GM13977 (cell line): ENCODE results near the gene B3GALT5.

Experiments used
- DNase-seq: peaks from one replicate; pipeline ENCODE4 v3.0.0; 2012; ENCODE audit warnings: low spot score
- in situ Hi-C: fragments of 300-500 bp; cut with MboI; formaldehyde crosslinking; loops from one replicate; pipeline ENCODE4 v1.12.0; 2022; ENCODE audit warnings: low sequenced_read_pairs, low pct_unique_long_range_greater_than_20kb, mixed read lengths, inconsistent platforms; ENCODE audit not compliant: unreplicated experiment
- TF ChIP-seq, protein P1 (sequence below): IDR thresholded peaks from 2 replicates; pipeline ENCODE4 v1.5.1; 2012; ENCODE audit warnings: mild to moderate bottlenecking, control low read depth; ENCODE audit not compliant: insufficient read depth; ENCODE audit errors: extremely low read depth, missing control alignments

B3GALT5 gene, protein sequence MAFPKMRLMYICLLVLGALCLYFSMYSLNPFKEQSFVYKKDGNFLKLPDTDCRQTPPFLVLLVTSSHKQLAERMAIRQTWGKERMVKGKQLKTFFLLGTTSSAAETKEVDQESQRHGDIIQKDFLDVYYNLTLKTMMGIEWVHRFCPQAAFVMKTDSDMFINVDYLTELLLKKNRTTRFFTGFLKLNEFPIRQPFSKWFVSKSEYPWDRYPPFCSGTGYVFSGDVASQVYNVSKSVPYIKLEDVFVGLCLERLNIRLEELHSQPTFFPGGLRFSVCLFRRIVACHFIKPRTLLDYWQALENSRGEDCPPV

DNA sequence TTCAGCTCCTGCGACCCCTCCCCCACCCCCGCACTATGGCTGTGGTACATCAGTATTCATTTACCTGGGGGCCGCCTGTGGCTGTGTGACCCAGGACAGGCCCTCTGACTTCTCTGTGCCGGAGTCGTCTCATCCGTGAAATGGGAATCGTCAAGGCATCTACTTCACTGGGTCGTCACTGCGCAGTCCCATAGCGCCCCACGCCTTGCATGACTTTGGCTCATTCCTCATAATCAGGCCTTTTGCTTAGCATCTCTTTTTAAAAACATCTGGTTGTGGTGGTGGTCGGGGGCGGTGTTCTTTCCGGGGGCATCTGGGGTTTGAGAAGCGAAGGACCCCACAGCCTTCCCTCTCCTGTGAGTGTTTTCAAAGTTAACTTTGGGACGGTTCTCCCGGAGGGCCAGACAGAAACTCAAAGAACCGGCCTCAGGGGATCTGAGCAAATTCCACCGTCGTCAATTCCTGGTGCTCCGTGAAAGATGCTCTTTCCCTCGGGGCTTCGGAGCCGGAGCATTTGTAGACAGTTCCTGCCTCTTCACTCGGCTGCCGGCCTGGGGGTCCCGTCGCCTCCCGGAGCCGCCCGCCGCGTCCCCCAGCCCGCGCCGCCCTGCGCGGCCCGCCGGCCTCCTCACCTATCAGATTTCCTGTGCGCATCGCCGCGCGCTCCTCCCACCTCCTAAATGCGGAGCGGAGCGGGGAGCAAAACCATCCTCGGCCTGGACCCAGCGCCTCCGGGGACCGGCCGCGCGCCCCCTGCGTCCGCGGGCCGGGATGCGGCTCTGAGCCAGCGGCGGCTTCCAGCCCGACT is at the start of gene B3GALT5:
B3GALT5 (plus strand) TSS at position 708 of the 808 bp plus-strand sequence. CDS start 47,620 bp downstream, outside the sequence.
- no peak for DNase-seq
- in situ Hi-C loops = no loop called here

DNA sequence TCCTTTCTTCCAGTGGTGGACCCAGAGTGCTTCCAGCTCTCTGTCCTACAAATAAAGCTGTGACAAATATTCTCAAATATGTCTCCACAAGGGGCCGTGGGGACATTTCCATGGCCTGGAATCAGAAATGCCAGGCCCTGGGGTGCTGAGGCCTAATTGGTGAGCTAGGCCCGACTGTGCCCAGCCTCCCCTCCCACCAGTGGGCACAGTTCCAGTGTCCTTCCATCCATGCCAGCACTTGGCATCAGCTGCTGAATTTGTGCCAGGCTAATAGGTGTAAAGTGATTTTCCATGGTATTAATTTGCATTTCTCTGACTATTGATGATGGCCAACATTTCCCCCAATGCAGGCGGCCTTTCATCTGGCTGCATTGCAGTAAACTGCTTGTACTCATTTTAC is 48.5 kb upstream of the B3GALT5 start:
- in situ Hi-C loops = no loop called here
- no peak for DNase-seq
- TF ChIP-seq, protein P1, sequence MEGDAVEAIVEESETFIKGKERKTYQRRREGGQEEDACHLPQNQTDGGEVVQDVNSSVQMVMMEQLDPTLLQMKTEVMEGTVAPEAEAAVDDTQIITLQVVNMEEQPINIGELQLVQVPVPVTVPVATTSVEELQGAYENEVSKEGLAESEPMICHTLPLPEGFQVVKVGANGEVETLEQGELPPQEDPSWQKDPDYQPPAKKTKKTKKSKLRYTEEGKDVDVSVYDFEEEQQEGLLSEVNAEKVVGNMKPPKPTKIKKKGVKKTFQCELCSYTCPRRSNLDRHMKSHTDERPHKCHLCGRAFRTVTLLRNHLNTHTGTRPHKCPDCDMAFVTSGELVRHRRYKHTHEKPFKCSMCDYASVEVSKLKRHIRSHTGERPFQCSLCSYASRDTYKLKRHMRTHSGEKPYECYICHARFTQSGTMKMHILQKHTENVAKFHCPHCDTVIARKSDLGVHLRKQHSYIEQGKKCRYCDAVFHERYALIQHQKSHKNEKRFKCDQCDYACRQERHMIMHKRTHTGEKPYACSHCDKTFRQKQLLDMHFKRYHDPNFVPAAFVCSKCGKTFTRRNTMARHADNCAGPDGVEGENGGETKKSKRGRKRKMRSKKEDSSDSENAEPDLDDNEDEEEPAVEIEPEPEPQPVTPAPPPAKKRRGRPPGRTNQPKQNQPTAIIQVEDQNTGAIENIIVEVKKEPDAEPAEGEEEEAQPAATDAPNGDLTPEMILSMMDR = no peak

More for the DNA sequence above, at the start of gene B3GALT5:
- TF ChIP-seq, protein P1 = no peak

DNA sequence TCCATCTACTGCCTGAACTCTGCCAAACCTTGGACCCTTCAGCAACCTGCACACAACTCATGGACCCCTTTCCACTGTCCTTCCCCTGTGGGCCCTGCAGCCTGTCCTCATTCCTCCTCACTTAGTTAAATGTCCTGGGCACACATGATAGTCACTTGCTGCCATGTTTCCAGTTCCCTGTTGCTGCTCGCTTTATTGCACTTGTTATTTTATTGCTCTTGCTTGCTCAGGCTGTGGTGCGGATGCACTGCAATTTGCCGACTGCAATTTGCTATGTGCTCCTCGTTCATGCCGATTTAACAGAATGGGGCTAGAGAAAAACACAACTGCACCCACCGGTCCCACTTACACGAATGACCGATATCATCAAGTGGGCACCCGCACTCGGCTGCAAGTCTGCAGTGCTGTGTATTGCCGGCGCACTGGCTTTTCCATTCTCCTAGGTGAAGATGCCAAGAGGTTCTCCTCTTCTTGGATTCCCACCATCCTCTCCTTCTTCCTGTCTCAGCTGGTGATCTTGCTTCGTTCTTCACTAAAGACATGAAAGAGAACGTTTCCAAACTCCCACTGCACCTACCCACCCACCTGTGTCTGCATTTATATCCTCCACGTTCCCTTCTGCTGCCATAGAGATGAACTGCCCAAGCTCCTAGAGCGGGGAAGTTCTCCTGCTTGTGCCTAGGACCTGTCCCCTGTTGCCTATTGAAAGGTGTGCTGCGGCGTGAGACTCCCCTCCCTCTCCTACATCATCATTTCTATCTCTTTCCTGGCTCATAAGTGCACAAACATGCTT is 45.4 kb upstream of the B3GALT5 start:
- no peak for DNase-seq
- in situ Hi-C loops = no loop called here
- TF ChIP-seq, protein P1 = no peak

DNA sequence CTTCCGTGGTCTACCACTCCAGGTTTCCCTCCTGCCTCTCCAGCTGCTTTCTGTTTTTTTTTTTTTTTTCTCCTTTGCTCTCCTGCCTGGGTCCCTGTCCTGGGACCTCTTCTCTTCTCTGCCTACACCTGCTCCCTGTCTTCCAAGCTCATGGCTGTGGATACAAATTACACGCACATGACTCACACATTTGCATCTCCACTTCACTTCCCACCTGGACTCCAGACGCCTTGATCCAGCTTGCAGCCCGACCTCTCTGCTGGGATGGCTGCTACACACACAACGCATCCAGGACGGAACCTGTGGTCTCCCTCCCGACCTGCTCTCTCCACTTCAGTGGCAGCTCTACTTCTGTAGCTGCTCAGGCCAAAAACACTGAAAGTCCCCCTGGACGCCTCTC is 44.4 kb upstream of the B3GALT5 start:
- in situ Hi-C loops = no loop called here
- DNase-seq = no peak
- TF ChIP-seq, protein P1 = no peak

DNA sequence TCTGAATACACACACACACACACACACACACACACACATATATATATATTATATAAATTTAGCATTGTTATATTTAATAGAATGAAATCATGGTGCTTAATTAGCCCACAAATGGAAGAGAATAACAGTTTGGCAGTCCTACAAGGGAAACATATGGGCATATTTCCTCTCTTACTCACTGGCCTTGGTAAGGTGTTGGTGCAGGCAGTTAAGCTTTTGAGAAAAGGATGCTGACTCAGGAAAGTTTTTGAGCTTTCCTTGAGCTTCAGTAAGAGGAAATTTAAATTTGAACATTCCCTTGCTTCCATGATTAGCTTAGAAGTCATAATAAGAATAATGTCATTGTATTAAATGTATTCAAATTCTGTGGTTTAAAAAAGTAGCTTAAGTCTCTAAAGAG is 37.0 kb upstream of the B3GALT5 start:
- TF ChIP-seq, protein P1 = no peak
- DNase-seq = no peak
- in situ Hi-C loops = no loop called here

DNA sequence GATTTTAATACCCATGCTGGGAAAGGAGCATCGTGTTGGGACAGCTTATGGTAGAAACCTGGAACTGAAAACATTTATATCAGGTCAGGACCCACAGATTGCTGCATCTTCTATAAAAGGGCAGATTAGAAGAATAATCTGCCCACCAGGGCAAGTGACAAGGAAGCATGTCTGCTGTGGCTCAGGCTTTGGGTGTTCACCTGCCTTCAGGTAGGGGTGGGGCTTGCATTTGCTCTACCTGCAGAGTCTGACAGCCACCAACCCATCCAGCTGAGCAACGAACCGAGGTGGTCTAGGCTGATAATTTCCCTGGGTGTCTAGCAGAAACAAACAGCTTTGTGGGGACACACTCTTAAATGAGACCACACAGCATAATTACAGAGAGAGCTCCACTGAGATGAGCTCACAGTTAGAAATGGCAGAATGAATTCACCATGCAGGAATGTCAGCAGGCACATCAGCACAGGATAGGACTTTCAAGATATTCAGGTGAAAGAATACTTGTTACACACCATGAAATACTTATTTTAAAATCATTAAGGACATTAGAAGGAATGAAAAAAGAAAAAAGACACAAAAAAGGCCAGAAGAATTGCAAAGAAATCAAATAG is 36.1 kb upstream of the B3GALT5 start:
- DNase-seq = no peak
- in situ Hi-C loops = no loop called here
- TF ChIP-seq, protein P1 = no peak
